ENCODE measurements around the gene CHD9NB. TPM values are rescaled to one million over a fixed set of nuclear protein-coding genes. Genes with fewer than 3 reads are reported as not detected.

The CHD9NB gene
- total and polyA plus RNA-seq, 2 of the 4 experiments (the other 2 are of a cell fraction) = 0.94 to 1.1 TPM

DNA sequence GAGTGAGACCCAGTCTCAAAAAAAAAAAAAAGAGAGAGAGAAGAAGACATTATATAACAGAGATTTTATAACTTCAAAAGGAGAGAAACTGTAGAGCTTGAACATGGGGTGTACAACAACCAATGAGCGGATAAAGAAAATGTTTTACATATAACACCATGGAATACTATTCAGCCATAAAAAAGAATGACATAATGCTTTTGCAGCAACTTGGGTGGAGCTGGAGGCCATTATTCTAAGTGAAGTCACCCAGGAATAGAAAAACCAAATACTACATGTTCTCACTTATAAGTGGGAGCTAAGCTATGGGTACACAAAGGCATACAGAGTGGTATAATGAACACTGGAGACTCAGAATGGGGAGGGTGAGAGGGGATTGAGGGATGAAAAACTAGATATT is 61.1 kb downstream of the CHD9NB start:
- DNase-seq (no peak), ATAC-seq (ENCODE audit: low read depth) (no peak)
- no peak overlapping the region for H3K23ac ChIP-seq (ENCODE audit: low read depth, low read length)
- H2BK20ac ChIP-seq (ENCODE audit: low read depth, low read length) = no peak overlapping the region
- ChIA-PET POLR2A (ENCODE audit: unreplicated experiment) (no interaction called here), CTCF (no interaction called here)
- intact Hi-C loops (cut with micrococcal nuclease) = no loop called here
- H2AFZ ChIP-seq (replicated peaks; ENCODE audit: low read length, poor library complexity) = no peak overlapping the region
- H3K79me1 ChIP-seq (ENCODE audit: low read depth in 1 of 2, low read length in 2 of 2) = no peaks in the 10 kb centered on the region
- H4K5ac ChIP-seq (ENCODE audit: low read depth, low read length) = no peak overlapping the region
- no peaks in the 10 kb centered on the region for H3K4me1 ChIP-seq (ENCODE audit: control insufficient read depth, insufficient read depth, low read length)
- H3K14ac ChIP-seq (replicated peaks; ENCODE audit: low read depth, low read length) = no peak overlapping the region
- H4K8ac ChIP-seq (ENCODE audit: low read depth in 2 of 2, low read length in 2 of 2) = no peak overlapping the region
- no TSS peak for BruUV-seq (replicated peaks)
- dilution Hi-C loops (cut with HindIII; ENCODE audit: low sequenced_read_pairs, unreplicated experiment) = no loop called here
- no peaks in the 10 kb centered on the region for H3K36me3 ChIP-seq (ENCODE audit: control insufficient read depth, insufficient read depth, low read length)
- no peak overlapping the region for H4K91ac ChIP-seq (ENCODE audit: insufficient read depth, low read depth, low read length)
- H2BK120ac ChIP-seq (ENCODE audit: low read depth, low read length) = no peak overlapping the region
- no peak overlapping the region for H2AK9ac ChIP-seq (replicated peaks; ENCODE audit: low read depth, low read length, poor library complexity)
- H3K56ac ChIP-seq (ENCODE audit: extremely low read depth, insufficient read depth, low read length) = no peak overlapping the region
- WGBS, 2 experiments (ENCODE audit: extremely low coverage in 2 of 2, insufficient read length in 1 of 2) = no CpG with 5 or more reads among the region's 1 CpG
- no peak overlapping the region for H2AK5ac ChIP-seq (ENCODE audit: low read depth, low read length)
- H3K4me3 ChIP-seq (ENCODE audit: insufficient read depth, low read depth, low read length) = no peak overlapping the region
- no peak overlapping the region for H3K27ac ChIP-seq (ENCODE audit: insufficient read depth, low read length)
- in situ Hi-C loops (cut with MboI; ENCODE audit: low sequenced_read_pairs) = no loop called here
- H3K9me1 ChIP-seq (ENCODE audit: insufficient read depth, low read length) = no peaks in the 10 kb centered on the region
- H2BK15ac ChIP-seq (ENCODE audit: low read depth, low read length) = no peak overlapping the region
- no peak overlapping the region for H3K18ac ChIP-seq (ENCODE audit: low read depth, low read length)
- H3K9me3 ChIP-seq (ENCODE audit: control insufficient read depth, insufficient read depth, low read length) = no peaks in the 10 kb centered on the region
- H3K4me2 ChIP-seq (ENCODE audit: low read depth, low read length) = no peak overlapping the region
- no peak overlapping the region for H2BK5ac ChIP-seq (ENCODE audit: low read depth, low read length, poor library complexity, severe bottlenecking)
- no peaks in the 10 kb centered on the region for H3K27me3 ChIP-seq (ENCODE audit: control insufficient read depth, insufficient read depth, low read length)
- no peaks in the 10 kb centered on the region for H4K20me1 ChIP-seq (ENCODE audit: insufficient read depth, low read length)
- no peak overlapping the region for H3K4ac ChIP-seq (ENCODE audit: low read depth, low read length)
- no peak overlapping the region for H3K9ac ChIP-seq (ENCODE audit: low read depth, low read length)
- TF ChIP-seq, protein P1, sequence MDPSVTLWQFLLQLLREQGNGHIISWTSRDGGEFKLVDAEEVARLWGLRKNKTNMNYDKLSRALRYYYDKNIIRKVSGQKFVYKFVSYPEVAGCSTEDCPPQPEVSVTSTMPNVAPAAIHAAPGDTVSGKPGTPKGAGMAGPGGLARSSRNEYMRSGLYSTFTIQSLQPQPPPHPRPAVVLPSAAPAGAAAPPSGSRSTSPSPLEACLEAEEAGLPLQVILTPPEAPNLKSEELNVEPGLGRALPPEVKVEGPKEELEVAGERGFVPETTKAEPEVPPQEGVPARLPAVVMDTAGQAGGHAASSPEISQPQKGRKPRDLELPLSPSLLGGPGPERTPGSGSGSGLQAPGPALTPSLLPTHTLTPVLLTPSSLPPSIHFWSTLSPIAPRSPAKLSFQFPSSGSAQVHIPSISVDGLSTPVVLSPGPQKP (IDR thresholded peaks at IDR 0.05; ENCODE audit: borderline replicate concordance, low read depth, low read length) = no peak
- TF ChIP-seq MXI1 (IDR thresholded peaks at IDR 0.05; ENCODE audit: borderline replicate concordance, low read depth, low read length) = no peak
- TF ChIP-seq RAD21 (IDR thresholded peaks at IDR 0.05; ENCODE audit: low read length) = no peak
- TF ChIP-seq SMC3 (IDR thresholded peaks at IDR 0.05; ENCODE audit: low read depth, low read length) = no peak
- TF ChIP-seq MAZ (IDR thresholded peaks at IDR 0.05; ENCODE audit: borderline replicate concordance, low read depth, low read length) = no peak
- TF ChIP-seq, protein P2, sequence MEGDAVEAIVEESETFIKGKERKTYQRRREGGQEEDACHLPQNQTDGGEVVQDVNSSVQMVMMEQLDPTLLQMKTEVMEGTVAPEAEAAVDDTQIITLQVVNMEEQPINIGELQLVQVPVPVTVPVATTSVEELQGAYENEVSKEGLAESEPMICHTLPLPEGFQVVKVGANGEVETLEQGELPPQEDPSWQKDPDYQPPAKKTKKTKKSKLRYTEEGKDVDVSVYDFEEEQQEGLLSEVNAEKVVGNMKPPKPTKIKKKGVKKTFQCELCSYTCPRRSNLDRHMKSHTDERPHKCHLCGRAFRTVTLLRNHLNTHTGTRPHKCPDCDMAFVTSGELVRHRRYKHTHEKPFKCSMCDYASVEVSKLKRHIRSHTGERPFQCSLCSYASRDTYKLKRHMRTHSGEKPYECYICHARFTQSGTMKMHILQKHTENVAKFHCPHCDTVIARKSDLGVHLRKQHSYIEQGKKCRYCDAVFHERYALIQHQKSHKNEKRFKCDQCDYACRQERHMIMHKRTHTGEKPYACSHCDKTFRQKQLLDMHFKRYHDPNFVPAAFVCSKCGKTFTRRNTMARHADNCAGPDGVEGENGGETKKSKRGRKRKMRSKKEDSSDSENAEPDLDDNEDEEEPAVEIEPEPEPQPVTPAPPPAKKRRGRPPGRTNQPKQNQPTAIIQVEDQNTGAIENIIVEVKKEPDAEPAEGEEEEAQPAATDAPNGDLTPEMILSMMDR (conservative IDR thresholded peaks at IDR 0.05; ENCODE audit: low read depth, low read length) = no peak
- TF ChIP-seq MAFK (IDR thresholded peaks at IDR 0.05; ENCODE audit: low read depth, low read length) = no peak
- TF ChIP-seq POLR2A (IDR thresholded peaks at IDR 0.05; ENCODE audit: low read depth, low read length) = no peak

Data from IMR-90 (cell line).